ENCODE results near the gene DDHD1.
A peak's percentile ranks its signal among the peaks of the same experiment; 100 is the strongest.
"Not testable (repeated sequence)": the region's sequence is repeated elsewhere in the genome, so short reads cannot be mapped to it uniquely, and the experiment has no call there.

Gene DDHD1

GRCh38 chr14:53108292-53109104, 44.6 kb downstream of the DDHD1 start:
- no peak for DNase-seq (ENCODE audit: low spot score)

- no peak for DNase-seq (ENCODE audit: low spot score)
These were observed 46.4 kb downstream of the DDHD1 start for GRCh38 chr14:53106768-53107167.

GRCh38 chr14:53103636-53104340, 49.3 kb downstream of the DDHD1 start:
- DNase-seq (ENCODE audit: low spot score) = no peak

GRCh38 chr14:53093206-53093605, 59.9 kb downstream of the DDHD1 start:
- peak; percentile 5 for DNase-seq (ENCODE audit: low spot score)

DNA sequence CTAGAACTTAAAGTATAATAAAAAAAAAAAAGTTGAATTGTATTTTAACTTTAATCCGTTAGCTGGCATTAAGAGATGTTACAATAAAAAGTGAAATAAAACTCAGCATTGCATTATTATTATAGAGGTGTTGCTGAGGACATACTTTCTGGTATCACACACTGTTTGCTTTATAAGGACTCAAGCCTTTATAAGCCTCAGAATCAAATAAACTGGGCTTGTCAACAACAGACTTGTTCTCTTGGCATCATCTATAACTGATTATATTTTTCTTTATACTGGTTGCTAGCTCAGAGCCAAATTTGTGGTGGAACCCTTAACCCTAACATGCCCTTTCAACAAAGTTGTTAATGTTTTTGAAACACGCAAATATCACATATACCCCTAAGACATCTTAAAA, 62.3 kb downstream of the DDHD1 start:
- DNase-seq (ENCODE audit: low spot score) = no peak

DNA sequence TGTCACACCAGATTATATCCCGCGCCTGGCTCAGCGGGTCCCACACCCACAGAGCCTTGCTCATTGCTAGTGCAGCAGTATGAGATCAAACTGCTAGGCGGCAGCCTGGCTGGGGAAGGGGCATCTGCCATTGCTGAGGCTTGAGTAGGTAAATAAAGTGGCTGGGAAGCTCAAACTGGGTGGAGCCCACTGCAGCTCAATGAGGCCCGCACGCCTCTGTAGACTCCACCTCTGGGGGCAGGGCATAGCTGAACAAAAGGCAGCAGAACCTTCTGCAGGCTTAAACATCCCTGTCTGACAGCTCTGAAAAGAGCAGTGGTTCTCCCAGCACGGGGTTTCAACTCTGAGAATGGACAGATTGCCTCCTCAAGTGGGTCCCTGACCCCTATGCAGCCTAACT, 68.2 kb downstream of the DDHD1 start:
- DNase-seq (ENCODE audit: low spot score) = not testable (repeated sequence)

GRCh38 chr14:53064475-53064874, 88.6 kb downstream of the DDHD1 start:
- no peak for DNase-seq (ENCODE audit: low spot score)

DNA sequence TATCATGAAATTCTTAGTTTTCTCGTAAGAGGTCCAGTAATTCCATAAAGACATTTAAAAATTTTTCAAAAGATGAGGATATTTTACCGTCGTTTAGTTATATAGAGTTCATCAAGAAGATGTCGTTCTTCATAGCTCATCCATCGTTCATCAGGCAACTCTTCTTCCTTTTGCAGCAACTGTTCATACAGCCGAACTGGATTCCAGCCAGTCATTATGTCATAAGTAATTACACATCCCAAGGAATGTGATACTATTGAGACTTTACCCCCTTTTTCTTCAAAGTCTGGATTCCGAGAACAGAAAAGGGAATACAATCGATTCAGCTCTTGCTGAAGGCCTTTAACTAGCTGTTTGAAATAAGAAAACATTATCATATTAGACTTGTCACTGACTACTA, 90.3 kb downstream of the DDHD1 start:
- no peak for DNase-seq (ENCODE audit: low spot score)

- no peak for DNase-seq (ENCODE audit: low spot score)
These were observed 93.1 kb downstream of the DDHD1 start for GRCh38 chr14:53060046-53060445.

DNA sequence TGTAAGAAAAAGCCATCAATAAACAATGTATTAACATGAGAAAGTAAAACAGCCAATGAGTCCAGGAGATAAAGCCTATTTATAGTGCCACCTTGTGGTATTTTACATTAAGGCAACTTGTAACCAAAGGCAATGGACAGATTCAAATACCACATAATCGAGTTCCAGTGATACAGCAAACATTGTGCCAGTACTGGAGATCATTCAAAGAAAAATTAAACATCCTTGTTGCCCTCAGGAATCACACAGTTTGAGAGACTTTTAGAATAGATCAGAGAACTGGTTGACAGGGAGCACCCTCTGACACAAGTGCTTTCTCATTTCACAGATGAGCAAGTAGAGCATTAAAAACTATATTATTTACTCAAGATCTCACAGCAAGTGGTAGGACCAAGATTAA, 98.1 kb downstream of the DDHD1 start:
- peak; percentile 34 for DNase-seq (ENCODE audit: low spot score)

- DNase-seq (ENCODE audit: low spot score) = peak; percentile 30
These were observed 98.7 kb downstream of the DDHD1 start for GRCh38 chr14:53054457-53054856.

GRCh38 chr14:53048631-53049030, 104.5 kb downstream of the DDHD1 start:
- no peak for DNase-seq (ENCODE audit: low spot score)

DNA sequence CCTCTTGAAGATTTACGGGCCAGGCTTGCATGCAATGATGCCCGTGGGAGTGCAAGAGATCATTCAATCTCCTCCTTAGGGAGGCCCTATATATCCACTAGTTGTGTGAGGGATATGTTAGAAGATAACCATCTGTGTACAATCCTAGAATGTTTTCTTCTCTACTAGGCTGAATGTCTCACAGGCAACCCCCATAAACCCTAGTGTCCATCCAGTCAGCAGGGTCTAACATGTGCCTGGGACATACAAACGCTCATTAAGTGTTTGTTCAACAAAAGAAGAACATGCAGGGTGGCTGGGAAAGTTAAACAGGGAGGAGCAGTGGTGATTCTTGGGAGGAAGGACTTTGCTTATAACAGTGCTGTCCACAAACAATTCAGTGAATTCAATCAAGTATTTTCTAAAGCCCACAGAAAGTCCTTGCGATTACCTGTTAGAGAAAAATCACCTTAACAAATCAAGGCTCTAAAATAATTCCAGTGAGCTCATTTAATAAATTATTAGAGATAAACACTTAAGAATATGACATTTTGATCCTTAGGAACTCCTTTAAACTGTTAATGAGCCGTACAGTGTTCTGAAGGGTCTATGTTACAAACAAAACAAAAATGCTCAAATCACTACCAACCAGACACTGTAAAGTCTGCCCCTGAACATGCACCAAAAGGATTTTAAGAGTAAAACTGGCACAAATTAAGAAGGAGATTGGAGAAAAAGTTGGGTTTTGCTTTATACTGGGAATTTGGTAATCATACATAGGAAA, 105.6 kb downstream of the DDHD1 start:
- DNase-seq (ENCODE audit: low spot score) = no peak

DNA sequence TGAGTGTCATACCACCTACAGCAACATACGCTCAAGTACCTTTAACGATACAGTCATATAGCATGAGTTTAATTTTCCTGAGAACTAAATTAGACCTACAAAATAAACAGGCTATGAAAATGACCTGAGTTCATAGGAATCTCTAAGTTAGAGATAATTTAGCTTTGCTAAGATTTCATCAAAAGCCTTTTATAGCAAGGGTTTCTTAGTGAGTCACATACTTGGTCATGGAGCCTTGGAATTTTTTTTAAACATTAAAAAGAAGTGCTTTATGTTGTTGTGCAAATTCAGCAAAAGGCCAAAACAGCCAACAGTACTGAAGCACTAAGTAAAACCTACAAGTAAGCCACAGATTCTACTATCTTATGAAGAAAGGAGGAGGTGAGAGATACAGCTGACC, 108.6 kb downstream of the DDHD1 start:
- DNase-seq (ENCODE audit: low spot score) = peak; percentile 41

GRCh38 chr14:53043027-53043581, 110.0 kb downstream of the DDHD1 start:
- no peak for DNase-seq (ENCODE audit: low spot score)

- DNase-seq (ENCODE audit: low spot score) = no peak
These were observed 110.6 kb downstream of the DDHD1 start for GRCh38 chr14:53042480-53042879.

DNA sequence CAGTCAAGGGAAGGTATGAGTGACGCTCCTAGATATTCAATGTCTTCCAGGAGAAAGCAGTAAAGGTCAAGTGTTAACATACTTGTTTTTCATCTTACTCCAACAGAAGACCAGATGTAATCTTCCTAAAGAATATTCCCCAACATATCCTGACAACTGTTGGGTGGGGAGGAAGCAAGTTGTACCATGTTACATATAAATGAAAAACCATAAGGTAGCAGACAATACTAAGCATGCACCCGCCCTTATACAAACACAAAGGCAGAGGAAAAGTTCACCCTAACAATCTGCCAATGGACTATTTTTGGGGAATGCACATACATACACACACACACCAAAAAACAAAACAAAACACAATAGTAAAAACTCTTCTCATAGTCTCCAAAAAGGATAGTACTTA, 112.1 kb downstream of the DDHD1 start:
- DNase-seq (ENCODE audit: low spot score) = no peak

DNA sequence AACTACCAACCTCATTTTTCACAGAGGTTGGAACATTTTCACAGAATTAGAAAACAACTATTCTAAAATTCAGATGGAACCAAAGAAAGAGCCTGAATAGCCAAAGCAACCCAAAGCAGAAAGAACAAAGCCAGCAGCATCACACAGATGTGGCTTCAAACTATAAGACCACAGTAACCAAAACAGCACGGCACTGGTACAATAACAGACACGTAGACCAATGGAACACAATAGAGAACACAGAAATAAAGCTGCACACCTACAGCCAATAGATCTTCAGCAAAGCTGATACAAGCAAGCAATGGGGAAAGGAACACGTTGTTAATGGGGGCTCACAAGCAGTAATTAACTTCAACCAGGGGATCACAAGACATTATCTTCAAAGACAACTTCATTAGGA, 114.5 kb downstream of the DDHD1 start:
- no peak for DNase-seq (ENCODE audit: low spot score)

- DNase-seq (ENCODE audit: low spot score) = no peak
These were observed 116.1 kb downstream of the DDHD1 start for GRCh38 chr14:53037016-53037415.

DNA sequence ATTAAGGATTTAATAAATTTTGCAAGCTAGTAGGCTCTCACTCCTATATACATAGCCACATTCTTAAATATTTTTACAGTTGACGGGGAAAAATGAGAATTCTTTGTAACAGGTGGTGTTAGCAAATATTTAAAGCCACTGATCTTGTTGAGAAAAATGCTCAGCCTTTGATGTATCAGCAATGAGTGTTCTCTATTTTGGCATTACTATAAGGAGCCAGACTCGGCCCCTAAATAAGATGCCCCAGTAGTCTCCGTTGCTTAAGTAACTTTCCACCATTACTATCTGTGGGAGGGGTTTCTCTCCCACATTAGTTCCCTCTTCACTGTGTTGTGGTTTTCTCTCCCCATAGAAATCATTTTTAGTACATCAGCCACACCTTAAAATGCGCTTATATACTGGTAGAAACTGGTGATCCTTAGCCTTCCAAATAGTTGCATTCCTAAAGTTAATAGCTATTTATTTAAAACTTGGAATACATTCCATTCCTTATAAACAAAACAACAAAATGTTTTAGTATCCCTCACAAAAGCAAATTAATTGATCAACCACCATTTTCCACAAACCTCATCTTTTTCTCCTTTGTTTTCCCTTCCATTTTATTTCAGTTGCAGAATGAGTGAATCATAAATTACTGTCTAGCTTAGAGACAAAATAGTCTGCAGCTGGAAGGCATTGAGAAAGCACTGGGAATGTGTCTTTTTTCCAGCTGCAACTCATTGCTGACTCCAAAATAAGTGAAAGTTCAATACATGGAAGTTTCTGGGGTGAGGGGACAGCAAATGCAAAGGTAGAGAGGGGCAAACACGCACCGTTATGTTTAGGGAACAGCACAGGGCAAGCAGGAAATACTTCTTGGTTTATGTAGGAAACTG, 117.5 kb downstream of the DDHD1 start:
- no peak for DNase-seq (ENCODE audit: low spot score)

DNA sequence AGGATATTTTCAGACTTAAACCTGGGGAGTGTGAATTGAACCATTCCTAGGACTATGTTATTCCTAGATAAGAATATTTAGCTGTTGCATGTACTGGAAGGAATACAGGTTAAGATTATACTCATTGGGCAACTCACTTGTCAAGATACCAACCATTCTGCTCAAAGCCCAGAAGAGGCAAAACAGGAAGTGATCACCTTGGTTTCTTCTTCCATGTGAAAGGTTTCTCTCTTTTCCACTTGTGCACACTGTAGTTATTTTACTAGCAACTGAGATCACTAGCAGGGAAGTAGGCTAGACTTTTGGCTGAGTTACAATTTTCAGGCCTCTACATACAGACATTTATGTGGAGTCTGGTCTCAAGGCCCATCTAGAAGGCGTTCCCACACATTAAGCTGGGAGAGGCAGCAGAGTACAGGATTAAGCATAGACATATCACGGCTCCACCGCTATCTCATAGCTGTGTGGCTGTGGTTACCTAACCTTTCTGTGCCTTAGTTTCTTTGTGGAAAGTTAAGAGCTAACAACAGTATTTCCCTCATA, 118.4 kb downstream of the DDHD1 start:
- no peak for DNase-seq (ENCODE audit: low spot score)
